NCI-H2196 treated with DMSO at 0.1 percent for 48 hours (cell line): ENCODE measurements around the gene LDHB.
"Not testable (repeated sequence)": the region's sequence is repeated elsewhere in the genome, so short reads cannot be mapped to it uniquely, and the experiment has no call there.

ENCODE experiments used
- DNase-seq: peaks from one replicate; lab custom pipeline; 2025; ENCODE audit not compliant: unreplicated experiment; lab: John Stamatoyannopoulos, UW

The LDHB gene

DNA sequence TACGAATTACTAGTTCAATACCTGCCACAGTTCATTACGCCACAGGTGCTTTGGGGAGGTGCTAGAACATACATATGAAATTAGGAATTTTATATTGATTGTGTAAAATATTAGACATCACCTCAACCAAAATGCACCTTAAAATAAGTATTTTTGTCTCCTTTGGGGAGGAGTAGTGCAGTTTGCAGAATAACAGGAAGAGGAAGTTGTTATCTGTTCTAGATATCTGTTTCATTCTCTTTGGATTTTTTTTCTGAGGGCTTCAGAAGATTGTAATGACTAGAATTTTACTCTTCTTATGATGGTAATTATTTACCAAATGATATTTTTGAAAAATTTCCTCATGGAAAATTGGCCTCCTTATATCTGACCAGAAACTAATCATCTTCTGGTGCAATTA lies 43.1 kb downstream of the LDHB start:
- no peak for DNase-seq

DNA sequence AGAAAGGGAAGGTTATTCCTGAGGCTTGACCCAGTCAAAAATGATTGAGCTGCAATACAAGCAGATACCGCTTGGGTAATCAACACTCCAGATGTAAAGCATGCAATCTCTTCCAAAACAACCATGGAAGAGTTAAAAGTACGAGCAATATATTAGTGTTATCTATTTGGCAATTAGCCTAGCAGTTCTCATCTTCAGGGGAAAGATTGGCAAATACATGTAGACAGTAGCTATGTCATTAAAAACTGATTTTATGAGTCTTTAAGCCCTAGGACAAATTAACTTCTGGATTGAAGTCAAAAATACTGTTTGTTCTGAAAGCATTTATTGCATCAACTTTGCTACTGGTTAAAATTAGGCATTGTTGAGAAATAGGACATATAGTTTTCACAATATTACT lies 43.7 kb downstream of the LDHB start:
- DNase-seq = no peak

DNA sequence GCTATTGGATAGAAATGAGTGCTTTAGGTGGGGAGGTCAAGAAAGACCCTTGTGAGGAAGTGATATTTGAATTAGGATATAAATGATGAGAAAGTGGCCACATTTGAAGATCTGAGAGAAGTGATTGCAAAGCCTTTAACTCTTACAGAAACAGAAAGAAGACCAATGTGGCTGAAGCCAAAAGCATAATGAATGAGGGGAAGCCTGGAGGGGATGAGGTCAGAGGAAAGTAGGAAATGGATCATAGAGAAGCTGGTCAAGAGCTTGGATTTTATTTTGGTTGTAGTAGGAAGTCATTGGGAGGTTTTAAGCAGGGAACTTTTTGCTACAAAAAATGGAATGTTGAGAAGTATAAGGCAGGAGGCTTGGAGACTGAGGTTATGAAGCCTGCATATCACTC lies 49.4 kb downstream of the LDHB start:
- DNase-seq = no peak

DNA sequence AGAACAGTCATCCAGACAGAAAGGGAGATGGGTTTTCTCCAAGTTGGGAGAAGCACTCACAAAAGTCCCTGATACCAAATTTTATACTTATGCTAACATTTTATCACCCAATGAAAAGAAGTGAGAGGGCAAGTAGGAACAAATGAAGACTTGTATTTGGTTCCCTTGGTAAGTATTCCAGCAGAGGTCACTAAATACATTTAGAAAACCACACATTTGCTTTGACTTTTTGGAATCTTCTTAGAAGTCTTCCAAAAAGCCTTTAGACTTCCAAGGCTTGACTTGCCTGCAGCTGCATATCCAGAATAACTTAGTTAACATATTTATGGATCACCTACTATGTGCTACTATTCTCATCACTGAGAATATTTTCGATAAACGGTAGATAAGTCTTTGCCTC lies 49.9 kb downstream of the LDHB start:
- DNase-seq = no peak

DNA sequence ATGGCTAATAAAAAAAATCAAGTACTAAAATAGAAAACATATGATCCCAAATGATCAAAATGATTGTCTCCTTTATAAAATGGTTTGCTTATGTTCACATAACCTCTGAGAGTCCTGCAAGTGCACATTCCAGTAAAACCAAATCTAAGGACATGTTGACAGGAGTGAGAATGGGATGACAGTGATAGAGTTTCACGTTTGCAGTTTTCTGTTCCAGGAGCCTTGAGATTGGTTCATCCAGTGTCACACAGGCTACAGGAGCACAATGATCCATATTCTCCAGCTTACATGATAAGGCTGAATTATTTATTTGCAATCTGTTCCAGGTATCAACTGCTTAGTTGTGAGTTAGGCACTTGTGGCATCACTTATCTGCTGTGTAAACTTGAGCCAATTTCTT lies 51.5 kb downstream of the LDHB start:
- no peak for DNase-seq

DNA sequence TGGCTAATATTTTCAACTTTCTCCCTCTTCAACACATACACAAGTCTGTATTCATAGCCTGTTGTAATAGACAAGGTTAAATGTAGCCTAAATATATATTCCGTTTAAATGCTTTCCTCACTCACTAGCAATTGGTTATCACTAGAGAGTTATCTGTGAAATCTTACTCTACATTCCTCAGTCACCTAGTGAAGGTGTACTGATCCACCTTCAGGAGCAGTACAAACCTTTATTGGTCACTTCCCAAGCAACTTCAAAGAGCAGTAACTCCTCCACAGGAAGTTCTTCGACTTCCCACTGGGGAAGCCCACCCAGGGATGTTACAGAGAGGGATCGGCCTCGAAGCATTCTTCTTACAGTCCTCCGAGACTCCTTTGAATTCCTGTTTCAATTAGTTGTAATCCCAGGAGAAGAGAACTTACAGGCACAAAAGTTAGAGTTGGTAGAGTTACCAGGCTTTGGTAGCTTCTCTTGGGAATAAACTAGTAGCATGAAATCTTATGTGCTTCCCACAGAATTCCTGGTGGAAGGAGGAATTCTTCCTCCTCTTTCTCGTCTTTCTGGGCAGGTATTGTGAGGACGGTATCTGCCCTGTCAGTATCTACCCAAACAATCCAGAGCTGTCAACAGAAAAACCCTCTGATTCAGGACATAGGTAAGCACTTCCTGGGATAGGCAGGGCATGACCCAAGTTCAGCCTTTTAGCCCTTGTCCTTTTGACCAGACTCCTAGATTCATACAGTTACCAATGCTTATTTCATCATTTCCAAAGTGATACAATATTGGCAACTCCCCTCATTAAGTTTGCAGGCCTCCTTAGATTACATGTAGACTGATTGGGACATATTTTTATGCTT lies 53.2 kb downstream of the LDHB start, which contains the start of gene GYS2:
GYS2 (minus strand) TSS at position 603 of the 857 bp plus-strand sequence; CDS start at position 348, 255 bp downstream.
- DNase-seq = no peak

DNA sequence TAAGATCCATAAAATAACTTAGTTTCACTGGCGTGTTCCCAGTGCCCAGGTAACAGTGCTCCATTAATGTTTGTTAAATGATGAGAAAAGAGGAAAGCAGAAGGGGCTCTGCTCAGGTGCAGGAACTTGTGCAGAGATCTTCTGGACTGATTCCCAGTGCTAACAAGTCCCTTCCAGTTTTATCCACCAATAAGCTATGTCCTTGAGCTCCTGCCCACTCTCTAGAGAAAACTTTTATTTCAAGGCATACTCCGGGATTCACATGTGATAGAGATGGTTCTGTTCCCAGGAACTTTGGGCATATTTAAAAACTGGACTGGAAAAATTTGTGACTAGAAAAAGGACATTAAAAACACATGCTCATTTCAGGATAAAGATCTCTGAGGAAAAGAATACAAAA lies 54.9 kb downstream of the LDHB start:
- DNase-seq = no peak

DNA sequence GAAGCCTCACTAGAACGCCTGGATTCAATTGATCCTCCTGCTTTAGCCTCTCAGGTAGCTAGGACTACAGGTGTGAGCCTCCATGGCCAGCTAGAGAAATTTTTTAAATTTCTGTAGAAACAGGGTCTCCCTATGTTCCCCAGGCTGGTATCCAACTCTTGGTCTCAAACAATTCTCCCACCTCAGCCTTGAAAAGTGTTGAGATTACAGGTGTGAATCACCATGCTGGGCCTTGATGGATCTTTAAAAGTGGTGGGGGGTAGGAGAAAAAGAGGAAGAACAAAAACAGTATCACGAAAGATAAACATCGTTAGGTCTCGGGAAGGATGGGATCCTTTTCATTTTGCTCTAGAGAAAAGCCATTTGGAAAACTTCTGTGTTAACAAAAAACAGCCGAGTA lies 57.4 kb downstream of the LDHB start:
- DNase-seq = no peak

DNA sequence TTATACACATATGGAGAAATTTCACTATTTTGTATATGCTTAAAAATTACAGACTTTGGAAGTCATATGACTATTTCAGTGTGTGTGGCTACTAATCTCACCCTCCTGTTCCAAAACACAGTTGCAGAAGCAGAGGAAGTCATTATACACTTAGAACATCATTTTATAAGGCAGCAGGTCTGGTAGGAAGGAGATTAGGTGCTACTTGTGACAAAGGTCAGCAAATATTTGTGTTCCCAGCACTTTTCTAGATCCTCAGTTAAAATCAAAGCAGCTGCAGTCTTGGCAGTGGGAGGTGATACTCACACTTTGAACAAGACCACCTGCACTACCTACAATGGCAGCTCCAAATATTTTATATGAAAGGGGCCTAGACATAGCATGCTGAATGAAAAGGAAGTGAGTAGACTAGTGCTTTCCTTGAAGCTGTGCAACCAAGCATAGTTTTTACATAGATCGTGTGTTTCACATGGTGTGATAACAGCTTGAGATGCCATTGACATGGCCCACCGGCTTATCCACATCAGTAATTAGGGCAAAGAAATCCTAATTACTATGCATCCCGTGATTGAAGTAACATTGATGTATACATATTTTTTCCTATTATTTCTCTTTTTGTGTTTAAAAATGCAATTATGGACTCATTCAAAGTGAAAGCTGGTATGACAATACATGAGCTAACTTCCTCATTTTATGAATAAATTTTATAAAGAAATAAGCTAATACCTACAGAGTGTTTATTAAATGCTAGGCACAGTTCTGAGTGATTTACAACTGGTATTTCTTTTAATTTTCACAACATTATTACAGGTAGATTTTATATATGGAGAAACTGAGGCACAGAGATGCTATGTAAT lies 58.3 kb downstream of the LDHB start:
- DNase-seq = no peak

DNA sequence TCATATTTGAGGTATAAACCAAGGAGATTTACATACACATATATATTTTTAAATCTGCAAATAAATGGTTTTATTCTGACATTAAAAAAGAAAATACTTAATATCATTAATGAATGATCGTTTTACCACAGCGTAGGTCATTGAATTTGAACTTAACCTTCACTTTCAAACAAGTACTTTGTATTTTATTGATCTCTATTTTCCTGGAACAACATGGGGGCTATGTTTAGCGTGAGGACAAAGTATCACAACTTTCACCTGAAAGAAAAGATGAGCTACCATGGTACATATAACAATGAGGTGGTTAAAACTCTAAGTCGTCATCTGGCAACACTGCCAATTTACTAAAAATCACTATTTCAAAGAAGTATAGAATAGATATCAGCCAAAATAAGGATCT lies 59.0 kb downstream of the LDHB start:
- DNase-seq = no peak

DNA sequence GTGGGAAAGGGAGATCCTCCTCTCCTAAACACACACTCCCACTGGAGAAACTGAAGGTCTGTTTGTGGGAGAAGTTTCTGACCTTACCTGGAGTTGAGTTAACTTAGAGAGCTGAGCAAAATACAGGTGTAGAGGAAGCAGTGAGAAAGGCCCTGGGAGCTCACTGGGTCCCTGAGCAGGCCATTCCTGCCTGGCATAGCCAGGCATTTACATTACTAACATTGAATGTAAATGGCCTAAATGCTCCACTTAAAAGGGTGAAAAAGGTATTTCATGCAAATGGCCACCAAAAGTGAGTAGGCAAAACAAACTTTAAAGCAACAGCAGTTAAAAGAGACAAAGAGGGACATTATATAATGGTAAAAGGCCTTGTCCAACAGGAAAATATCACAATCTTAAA lies 62.3 kb downstream of the LDHB start:
- DNase-seq = not testable (repeated sequence)

DNA sequence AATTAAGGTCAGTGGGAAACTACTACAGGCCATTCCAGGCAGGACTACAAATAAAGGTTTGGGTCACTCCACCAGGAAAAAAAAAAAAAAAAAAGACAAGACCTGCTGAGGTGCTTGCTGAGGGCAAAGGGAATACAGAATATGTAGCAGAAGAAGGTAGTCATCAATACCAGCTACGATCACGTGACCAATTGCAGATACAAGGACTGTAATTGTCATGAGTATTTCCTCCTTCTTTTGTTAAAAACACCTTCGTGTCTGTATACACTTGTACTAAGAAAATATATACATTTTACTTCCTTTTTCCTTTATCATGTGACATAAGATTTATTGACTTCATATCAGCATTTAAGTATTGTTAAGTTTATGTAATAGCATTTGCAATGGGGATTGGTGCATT lies 72.2 kb downstream of the LDHB start:
- no peak for DNase-seq
